ENCODE results near the gene SUGCT.
"Not testable (repeated sequence)": the region's sequence is repeated elsewhere in the genome, so short reads cannot be mapped to it uniquely, and the experiment has no call there.

Gene SUGCT

GRCh38 chr7:40120020-40120419, 14.8 kb upstream of the SUGCT start:
- no peak overlapping the region for H3K4me3 Mint-ChIP-seq
- H3K9me3 Mint-ChIP-seq = no peaks in the 10 kb centered on the region
- no peak overlapping the region for H3K27ac Mint-ChIP-seq
- no peaks in the 10 kb centered on the region for H3K36me3 Mint-ChIP-seq (ENCODE audit: low read depth)
- no peaks in the 10 kb centered on the region for H3K4me1 Mint-ChIP-seq (ENCODE audit: low read depth)
- H3K27me3 Mint-ChIP-seq (ENCODE audit: low read depth) = no peaks in the 10 kb centered on the region

- not testable (repeated sequence) for H3K9me3 Mint-ChIP-seq; H3K36me3 Mint-ChIP-seq (ENCODE audit: low read depth); H3K27me3 Mint-ChIP-seq (ENCODE audit: low read depth); H3K4me1 Mint-ChIP-seq (ENCODE audit: low read depth); H3K27ac Mint-ChIP-seq; H3K4me3 Mint-ChIP-seq
Measured at GRCh38 chr7:40122100-40122939, 12.5 kb upstream of the SUGCT start.

GRCh38 chr7:40122940-40123254, 11.9 kb upstream of the SUGCT start:
- H3K9me3 Mint-ChIP-seq = no peaks in the 10 kb centered on the region
- no peak overlapping the region for H3K4me3 Mint-ChIP-seq
- no peaks in the 10 kb centered on the region for H3K36me3 Mint-ChIP-seq (ENCODE audit: low read depth)
- H3K27me3 Mint-ChIP-seq (ENCODE audit: low read depth) = no peaks in the 10 kb centered on the region
- H3K4me1 Mint-ChIP-seq (ENCODE audit: low read depth) = no peaks in the 10 kb centered on the region
- no peak overlapping the region for H3K27ac Mint-ChIP-seq

GRCh38 chr7:40133561-40134427, 1.0 kb upstream of the SUGCT start:
- Mint-ChIP-seq H3K4me1 (ENCODE audit: low read depth) (peaks cover 16% of the 10 kb centered on the region), H3K27me3 (ENCODE audit: low read depth) (peaks cover 16% of the 10 kb centered on the region), H3K27ac (peak overlapping the region; percentile 96), H3K36me3 (ENCODE audit: low read depth) (peaks cover 2% of the 10 kb centered on the region), H3K4me3 (peak overlapping the region; percentile 91), H3K9me3 (no peaks in the 10 kb centered on the region)

GRCh38 chr7:40135317-40135610, 459 bp downstream of the SUGCT start:
- Mint-ChIP-seq H3K36me3 (ENCODE audit: low read depth) (no peaks in the 10 kb centered on the region), H3K4me3 (peak overlapping the region; percentile 69), H3K27ac (no peak overlapping the region), H3K4me1 (ENCODE audit: low read depth) (peaks cover 14% of the 10 kb centered on the region), H3K9me3 (no peaks in the 10 kb centered on the region), H3K27me3 (ENCODE audit: low read depth) (peaks cover 16% of the 10 kb centered on the region)

- peaks cover 7% of the 10 kb centered on the region for H3K4me1 Mint-ChIP-seq (ENCODE audit: low read depth)
- H3K27ac Mint-ChIP-seq = no peak overlapping the region
- no peaks in the 10 kb centered on the region for H3K9me3 Mint-ChIP-seq
- H3K4me3 Mint-ChIP-seq = no peak overlapping the region
- H3K27me3 Mint-ChIP-seq (ENCODE audit: low read depth) = peaks cover 16% of the 10 kb centered on the region
- no peaks in the 10 kb centered on the region for H3K36me3 Mint-ChIP-seq (ENCODE audit: low read depth)
Measured at GRCh38 chr7:40137563-40137962, 2.8 kb downstream of the SUGCT start.

GRCh38 chr7:40138973-40139372, 4.2 kb downstream of the SUGCT start:
- Mint-ChIP-seq H3K4me3 (no peak overlapping the region), H3K27ac (no peak overlapping the region), H3K27me3 (ENCODE audit: low read depth) (peaks cover 16% of the 10 kb centered on the region), H3K9me3 (no peaks in the 10 kb centered on the region), H3K4me1 (ENCODE audit: low read depth) (no peaks in the 10 kb centered on the region), H3K36me3 (ENCODE audit: low read depth) (no peaks in the 10 kb centered on the region)

GRCh38 chr7:40139891-40140290, 5.1 kb downstream of the SUGCT start:
- not testable (repeated sequence) for H3K4me3 Mint-ChIP-seq; H3K9me3 Mint-ChIP-seq; H3K36me3 Mint-ChIP-seq (ENCODE audit: low read depth); H3K4me1 Mint-ChIP-seq (ENCODE audit: low read depth); H3K27ac Mint-ChIP-seq
- H3K27me3 Mint-ChIP-seq (ENCODE audit: low read depth) = peaks cover 16% of the 10 kb centered on the region

GRCh38 chr7:40141916-40142315, 7.1 kb downstream of the SUGCT start:
- not testable (repeated sequence) for H3K27ac Mint-ChIP-seq; H3K4me1 Mint-ChIP-seq (ENCODE audit: low read depth); H3K36me3 Mint-ChIP-seq (ENCODE audit: low read depth); H3K4me3 Mint-ChIP-seq; H3K9me3 Mint-ChIP-seq
- peaks cover 11% of the 10 kb centered on the region for H3K27me3 Mint-ChIP-seq (ENCODE audit: low read depth)

GRCh38 chr7:40145596-40146130, 10.9 kb downstream of the SUGCT start:
- H3K27me3 Mint-ChIP-seq (ENCODE audit: low read depth); H3K9me3 Mint-ChIP-seq; H3K36me3 Mint-ChIP-seq (ENCODE audit: low read depth); H3K27ac Mint-ChIP-seq; H3K4me1 Mint-ChIP-seq (ENCODE audit: low read depth); H3K4me3 Mint-ChIP-seq: not testable (repeated sequence)

GRCh38 chr7:40147371-40148246, 12.8 kb downstream of the SUGCT start:
- H3K27me3 Mint-ChIP-seq (ENCODE audit: low read depth) = no peaks in the 10 kb centered on the region
- H3K4me3 Mint-ChIP-seq = no peak overlapping the region
- H3K27ac Mint-ChIP-seq = no peak overlapping the region
- H3K9me3 Mint-ChIP-seq = no peaks in the 10 kb centered on the region
- H3K4me1 Mint-ChIP-seq (ENCODE audit: low read depth) = no peaks in the 10 kb centered on the region
- H3K36me3 Mint-ChIP-seq (ENCODE audit: low read depth) = no peaks in the 10 kb centered on the region

- not testable (repeated sequence) for H3K36me3 Mint-ChIP-seq (ENCODE audit: low read depth); H3K4me1 Mint-ChIP-seq (ENCODE audit: low read depth); H3K27me3 Mint-ChIP-seq (ENCODE audit: low read depth)
Measured at GRCh38 chr7:40148247-40148580, 13.4 kb downstream of the SUGCT start.

GRCh38 chr7:40148671-40149070, 13.9 kb downstream of the SUGCT start:
- Mint-ChIP-seq H3K27me3 (ENCODE audit: low read depth) (no peaks in the 10 kb centered on the region), H3K9me3 (no peaks in the 10 kb centered on the region), H3K27ac (no peak overlapping the region), H3K4me3 (no peak overlapping the region), H3K4me1 (ENCODE audit: low read depth) (no peaks in the 10 kb centered on the region), H3K36me3 (ENCODE audit: low read depth) (no peaks in the 10 kb centered on the region)

More at GRCh38 chr7:40148247-40148580, 13.4 kb downstream of the SUGCT start:
- not testable (repeated sequence) for H3K27ac Mint-ChIP-seq, H3K9me3 Mint-ChIP-seq, H3K4me3 Mint-ChIP-seq

GRCh38 chr7:40151504-40151903, 16.7 kb downstream of the SUGCT start:
- H3K9me3 Mint-ChIP-seq = no peaks in the 10 kb centered on the region
- no peaks in the 10 kb centered on the region for H3K4me1 Mint-ChIP-seq (ENCODE audit: low read depth)
- H3K27me3 Mint-ChIP-seq (ENCODE audit: low read depth) = no peaks in the 10 kb centered on the region

More at GRCh38 chr7:40151504-40151903, 16.7 kb downstream of the SUGCT start:
- Mint-ChIP-seq H3K4me3 (no peak overlapping the region), H3K27ac (no peak overlapping the region), H3K36me3 (ENCODE audit: low read depth) (no peaks in the 10 kb centered on the region)

All from T-helper 1 cell treated with Interleukin-12 subunit alpha and Interleukin-12 subunit beta and Interleukin-4 antibody, amounts not matched to agents 30 μg/mL and 1 μg/mL, for 36 hours (primary cell).